HG02970 (cell line): ENCODE data around the gene NFIA.

Source experiments
- ATAC-seq: cut with Tn5 transposase; IDR thresholded peaks from one replicate; pipeline ENCODE4 v1.9.1; 2021; ENCODE audit warnings: mild to moderate bottlenecking, moderate library complexity, moderate number of reproducible peaks; ENCODE audit not compliant: unreplicated experiment, low FRiP score

Gene NFIA

DNA sequence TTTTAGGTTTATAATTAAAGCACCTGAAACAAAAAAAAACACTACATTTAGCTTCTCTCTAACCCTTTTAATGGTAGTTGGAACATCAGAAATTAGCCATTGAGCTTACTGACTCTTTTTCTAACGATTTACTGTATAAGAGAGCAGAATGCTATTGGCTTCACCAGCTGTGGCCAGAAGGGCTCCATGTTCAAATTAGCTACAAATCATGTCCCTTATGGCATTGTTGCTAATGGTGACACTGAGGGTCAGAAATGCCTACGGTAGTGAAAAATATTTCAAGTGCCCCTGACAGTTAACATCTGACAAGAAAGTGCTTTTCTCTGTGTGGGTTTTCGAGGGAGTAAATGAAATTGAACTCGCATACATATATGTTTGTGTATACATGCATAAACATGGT, 232.7 kb downstream of the NFIA start:
- no peak for ATAC-seq

DNA sequence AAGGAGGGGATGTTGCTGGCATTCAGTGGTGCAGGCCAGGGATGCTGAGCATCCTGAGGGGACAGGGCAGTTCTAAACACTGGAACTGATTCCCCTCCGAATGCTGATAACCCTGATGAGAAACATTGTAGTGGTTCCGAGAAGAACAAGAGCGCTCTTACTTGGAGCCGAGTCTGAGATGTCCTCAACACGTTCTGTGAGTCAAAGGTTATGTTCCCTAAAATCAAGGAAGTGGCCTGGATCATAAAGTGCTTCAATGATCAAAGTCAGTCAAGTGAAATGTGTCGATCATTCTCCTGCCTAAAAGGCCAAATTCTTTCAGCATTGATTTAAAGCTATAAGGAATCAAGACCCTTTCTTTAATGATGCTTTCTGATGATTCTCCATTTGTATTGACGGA, 234.1 kb downstream of the NFIA start:
- no peak for ATAC-seq

DNA sequence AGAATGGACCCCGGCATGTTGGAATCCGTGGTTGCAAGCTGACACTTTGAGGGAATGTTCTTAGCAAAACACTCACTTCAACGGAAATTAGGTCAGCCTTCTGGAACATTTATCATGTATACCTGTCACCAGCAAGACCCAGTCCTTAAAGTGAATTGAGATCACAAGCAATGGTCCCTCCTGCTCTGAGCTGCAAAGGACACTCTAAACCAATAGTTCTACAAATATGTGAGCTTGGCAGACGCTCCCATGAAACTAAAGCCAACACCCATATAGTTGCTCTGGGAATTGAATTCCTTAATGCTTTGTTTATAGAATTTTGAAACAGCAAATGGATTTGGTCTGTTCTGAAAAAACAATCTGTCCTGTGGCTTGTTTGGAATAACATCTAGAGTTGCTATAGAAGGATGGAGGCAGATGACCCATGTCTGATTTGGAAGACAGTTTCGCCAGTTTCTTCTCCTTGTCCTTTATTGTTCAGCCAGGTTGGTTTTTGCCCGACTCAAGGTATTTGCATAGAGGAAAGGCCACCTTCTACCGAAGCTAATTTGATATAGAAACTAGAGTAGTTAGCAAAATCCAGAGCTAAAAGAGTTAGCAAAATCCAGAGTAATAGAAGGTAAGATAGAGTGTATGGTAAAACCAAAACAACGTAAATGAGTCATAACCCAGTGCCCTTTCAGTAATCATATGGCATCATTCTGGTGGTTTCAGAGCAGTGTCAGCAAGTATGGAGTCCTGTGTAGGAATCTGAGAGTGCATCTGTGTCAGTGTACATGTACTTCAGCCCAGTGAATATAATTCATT, 236.2 kb downstream of the NFIA start:
- peak; percentile 96 for ATAC-seq

DNA sequence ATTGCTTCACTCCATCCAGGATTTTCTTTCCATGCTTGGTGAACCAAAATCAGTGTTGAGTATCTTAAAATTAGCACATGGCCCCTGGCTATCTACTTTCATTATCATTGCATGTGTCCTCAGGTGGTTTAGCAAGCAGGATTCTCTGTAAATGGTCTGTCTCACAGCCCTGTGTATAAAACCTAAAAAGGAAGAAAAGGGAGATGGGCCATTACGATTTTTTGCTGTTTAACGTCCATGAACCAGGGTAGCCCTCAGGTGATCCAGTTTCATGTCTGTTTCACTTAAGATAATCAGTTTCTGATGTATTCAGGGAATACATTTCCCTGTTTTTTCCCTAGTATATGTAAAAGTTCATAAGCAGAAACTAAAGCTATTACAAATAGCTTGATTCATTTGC, 238.2 kb downstream of the NFIA start:
- ATAC-seq, result no peak

DNA sequence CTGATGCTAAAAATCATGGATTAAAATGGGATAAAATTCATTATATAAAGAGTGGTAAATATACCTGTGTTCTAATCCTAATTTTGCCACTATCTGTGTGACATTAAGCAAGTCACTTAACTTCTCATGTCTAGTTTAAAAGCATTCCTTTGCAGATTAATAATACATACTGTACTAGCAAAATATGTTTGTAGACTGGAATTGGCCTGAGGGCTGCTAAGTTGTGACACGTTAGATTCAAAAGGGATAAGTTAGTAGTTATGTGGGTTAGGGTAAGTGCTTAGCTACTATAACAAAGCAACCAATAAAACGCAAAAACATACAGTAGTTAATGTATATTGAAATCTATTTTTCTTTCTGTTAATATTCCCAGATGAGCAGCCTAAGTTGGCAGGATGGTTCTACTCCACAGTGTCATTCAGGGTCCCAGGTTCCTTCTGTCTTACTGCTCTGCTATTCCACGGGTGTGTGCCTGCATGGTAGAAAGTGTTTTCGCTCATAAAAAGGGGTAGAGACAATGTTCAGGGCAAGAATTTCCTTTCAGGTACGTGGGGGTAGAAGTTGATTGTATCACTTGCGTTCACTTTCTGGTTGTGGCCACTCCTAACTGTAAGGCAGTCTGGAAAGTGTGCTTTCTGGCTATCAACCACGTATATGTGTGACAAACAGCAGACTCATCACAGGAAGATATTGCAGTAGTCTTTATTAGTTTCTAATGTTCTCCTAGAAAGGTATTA, 239.8 kb downstream of the NFIA start:
- ATAC-seq, result no peak

DNA sequence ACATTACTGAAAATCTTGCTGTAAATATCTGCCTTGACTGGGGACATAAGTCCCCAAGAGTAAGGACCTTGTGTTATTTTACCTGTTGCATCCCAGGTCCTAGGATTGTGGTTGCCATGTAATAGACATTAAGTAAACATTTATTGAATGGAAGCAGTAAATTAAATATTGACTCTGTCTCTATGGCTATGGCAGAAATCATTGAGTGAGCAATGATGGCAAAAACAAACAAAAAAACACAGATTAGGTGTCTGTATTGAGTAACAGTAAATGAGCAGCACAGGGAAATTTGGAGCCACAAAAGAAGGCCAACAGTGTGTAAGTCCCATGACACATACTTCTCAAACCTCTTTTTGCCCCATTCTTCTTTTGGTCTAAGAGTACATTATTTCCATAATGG, 240.4 kb downstream of the NFIA start:
- no peak for ATAC-seq

DNA sequence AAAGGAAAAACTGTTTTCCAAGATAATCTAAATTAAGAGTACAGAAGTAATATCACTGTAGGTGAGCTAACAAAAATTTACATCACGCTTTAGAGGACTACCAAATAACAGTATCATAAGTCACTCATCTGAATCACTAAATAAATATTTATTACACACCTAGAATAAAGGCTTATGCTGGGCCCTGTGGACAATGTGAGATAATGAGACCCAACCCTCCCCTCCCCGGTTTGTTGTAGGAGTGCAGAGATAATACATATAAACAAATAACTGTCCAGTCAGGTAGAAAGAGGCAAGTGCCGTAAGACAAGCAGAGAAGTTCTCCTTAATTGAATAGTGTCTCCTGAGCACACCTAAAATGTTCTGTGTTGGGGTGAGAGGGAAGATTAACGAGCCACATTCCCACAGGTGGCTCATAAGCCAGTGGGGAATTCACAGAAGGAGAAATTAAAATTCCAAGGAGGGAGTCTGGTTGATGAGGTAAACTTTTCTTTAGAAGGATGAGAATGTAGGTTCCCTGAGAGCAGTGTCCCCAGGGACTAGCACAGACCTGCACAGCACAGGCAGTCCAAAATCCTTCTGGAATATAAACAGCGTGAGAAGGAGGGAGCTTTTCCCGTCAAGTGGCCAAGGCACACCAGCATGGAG, 241.4 kb downstream of the NFIA start:
- no peak for ATAC-seq

DNA sequence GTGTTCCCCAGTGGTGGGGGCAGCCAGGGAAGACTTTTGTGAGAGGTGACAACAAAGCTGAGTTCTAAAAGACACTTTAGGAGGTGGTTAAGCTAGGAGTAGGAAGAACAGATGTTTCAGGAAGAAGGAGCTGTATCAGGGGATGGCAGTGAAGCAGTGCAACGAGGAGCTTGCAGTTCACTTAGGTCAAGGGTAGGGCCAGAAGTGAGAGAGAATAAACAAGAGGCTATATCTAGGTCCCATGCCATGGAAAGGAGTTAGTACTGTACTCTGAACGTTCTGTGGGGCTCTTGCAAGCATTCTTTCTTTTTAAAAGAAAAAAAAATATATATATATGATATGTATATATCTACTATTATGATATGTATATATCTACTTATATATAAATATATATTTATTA, 244.4 kb downstream of the NFIA start:
- no peak for ATAC-seq

DNA sequence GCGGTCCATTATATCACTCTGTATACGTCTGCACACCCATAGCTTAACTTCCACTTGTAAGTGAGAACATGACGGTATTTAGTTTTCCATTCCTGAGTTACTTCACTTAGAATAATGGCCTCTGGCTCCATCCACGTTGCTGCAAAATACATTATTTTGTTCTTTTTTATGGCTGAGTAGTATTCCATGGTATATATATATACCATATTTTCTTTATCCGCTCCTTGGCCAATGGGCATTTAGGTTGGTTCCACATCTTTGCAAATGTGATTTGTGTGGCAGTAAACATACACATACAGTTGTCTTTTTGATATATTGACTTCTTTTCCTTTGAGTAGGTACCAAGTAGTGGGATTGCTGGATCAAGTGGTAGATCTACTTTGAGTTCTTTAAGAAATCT, 245.1 kb downstream of the NFIA start:
- ATAC-seq, result no peak

DNA sequence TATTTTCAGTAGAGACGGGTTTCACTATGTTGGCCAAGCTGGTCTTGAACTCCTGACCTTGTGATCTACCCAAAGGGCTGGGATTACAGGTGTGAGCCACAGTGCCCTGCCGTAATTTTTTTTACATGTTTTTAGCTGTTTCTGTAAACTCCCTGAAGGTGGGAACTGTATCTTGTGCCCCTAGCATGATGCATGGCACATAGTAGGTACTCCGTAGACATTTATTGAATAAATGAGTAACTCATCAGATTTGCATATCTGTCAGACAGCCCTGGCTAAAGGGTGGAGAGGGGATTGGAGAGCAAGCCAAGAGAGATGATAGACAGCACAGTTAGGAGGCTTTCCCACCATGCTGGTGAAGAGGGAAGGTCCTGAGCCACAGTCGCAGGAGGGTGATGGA, 247.2 kb downstream of the NFIA start:
- ATAC-seq, result no peak

DNA sequence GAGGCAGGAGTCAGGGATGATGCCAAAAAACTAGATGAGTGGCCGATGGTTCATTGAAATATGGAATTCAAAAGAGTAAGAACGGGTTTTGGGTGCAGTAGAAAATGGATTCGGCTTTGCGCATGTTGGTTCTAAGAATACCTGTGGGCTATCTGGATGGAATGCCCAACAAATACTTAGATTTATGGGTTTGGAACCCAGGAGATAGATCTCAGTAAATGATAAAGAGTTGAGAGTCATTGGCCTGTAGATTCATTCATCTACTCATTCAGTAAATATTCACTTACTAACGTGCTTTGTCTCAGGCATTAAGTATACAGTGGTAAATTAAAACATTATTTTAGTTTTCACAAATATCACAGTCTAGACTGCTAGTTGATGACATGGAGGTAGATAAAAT, 247.7 kb downstream of the NFIA start:
- ATAC-seq, result no peak

DNA sequence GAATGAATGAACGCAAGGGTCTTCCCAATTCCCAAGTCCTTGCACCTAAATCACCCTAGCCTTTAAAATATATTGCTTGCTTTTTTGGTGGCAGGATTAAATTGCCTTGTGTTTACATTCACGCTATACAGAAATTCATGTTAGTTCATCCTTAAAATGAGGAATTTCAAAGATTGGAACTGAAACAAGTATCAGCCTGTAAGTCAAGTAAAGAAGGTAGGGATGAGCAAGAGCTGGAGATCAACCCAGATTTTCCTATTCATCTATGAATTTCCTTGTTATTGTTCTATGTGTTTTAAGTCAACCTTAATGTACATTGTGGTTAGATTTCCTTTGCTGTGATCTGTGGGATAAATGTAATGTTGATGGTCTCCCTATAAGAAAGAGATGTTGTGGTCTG, 248.2 kb downstream of the NFIA start:
- no peak for ATAC-seq

DNA sequence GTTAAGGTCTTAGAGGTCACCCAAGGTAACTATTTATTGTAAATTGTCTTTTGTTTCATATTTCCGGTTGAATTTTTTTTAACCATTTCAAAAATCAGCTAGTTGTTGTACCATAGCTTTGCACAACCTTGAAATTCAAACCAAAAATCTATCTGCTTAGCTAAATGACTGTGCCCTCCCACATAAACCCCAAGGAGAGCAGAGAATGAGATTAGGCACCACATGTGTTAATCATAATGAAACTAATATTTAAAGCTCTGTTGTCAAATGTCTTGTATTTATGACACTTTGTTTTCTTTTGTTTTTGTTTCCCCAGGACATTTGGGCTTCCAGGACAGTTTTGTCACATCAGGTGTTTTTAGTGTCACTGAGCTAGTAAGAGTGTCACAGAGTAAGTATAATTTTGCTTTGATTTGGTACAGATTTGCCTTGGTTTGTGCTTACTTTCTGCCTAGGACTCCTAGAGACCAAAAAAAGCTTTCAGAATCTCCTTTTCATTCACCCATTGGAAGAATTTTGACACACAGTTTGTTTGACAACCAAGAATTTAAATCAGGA, 249.9 kb downstream of the NFIA start:
- ATAC-seq, result peak; percentile 97

DNA sequence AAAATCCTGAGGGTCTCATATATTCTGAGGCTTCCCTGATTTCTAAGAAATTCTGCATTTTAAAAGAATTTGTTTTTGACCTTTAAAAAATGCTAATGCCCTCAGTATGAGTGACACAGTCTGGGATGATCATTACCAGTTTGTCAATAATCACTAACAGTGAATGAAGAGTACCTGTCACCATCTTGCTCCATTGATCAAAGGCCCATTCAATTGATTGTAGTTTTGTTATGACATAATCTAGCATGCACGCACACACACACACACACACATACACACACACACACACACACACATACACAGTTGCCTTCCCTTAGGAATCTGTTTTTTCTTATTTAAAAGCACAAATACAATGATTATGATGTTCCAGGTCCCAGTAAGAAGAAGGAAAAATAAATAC, 250.4 kb downstream of the NFIA start:
- ATAC-seq, result no peak

DNA sequence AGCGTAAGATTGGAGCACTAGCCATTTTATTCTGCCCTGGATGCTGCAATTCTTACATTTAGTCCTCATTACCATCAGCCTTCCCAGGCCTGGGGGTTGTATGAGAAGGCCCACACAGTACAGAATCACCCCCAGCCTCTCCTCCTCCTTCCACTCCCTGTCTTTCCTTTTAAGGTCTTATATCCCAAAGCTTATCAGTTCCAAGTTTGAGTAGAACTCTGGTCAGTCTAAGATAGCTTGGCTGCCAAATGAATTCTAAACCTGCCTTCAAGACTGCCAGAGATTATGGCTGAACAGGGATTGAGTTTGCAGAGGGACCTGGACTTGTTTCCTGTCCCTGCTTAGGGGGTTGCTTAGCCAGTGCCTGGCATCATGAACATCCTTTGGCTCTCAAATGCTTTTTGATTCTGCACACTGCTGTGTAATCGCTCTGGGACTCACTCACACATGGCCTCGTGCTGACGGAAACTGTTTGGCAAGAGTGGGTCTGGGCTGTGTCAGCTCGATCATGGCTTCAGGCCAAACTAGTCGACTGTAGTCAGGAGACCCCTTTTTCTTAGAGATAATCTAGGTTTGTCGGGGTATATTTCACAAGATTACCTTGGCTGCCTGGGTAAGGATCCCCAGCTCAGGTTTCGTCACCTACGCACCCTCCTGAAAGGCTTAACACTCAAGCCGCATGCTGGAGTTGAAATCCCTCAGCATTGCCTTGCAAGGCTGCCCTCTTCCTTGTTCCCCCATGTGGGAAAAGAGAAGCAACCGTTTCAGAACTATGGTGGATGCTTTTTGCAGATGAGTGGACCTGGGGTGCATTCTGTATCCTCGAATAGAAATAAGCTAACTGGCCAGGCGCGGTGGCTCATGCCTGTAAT, 252.6 kb downstream of the NFIA start:
- no peak for ATAC-seq

DNA sequence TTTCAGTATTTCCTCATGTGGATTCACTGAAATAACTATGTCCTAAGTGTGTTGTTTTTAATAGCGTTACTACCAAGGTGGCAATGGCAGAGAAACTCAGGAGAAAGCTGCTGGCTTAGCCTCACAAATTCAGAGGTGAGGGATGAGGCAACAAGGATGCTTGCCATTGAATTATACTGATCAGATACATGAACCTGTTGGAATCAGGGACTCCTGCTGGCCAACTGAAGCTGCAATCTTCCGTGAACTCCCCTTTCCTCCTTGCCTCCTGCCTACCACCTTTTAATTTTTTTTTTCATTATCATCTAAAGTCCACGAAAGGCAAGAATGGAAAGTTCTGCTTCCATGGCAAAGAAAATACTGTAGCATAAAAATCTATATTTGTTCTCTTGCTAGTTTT, 254.7 kb downstream of the NFIA start:
- ATAC-seq, result no peak

DNA sequence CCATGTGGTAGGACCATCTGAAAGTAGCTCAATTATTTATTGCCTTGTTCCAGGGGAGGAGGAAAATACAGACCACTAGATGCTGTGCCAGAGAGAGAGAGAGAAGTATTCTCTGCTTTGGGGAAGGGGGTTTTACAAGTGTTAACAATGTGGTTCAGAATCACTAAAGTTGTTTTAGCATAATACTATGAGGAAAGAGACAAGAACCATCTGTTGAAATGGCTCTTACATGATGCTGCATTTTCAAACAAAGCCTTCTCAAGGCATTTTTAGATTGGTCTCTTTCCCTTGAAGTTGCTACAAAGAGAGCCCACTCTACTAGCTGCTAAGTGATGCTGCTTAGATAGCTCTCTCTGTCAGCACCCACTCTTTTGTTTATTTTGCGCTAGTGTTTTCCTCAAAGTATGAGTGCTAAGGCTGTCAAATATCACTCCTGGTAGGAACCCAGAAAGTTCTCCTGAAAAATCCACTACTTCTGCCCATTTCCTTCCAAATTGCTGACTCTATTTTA, 255.1 kb downstream of the NFIA start:
- ATAC-seq, result no peak

DNA sequence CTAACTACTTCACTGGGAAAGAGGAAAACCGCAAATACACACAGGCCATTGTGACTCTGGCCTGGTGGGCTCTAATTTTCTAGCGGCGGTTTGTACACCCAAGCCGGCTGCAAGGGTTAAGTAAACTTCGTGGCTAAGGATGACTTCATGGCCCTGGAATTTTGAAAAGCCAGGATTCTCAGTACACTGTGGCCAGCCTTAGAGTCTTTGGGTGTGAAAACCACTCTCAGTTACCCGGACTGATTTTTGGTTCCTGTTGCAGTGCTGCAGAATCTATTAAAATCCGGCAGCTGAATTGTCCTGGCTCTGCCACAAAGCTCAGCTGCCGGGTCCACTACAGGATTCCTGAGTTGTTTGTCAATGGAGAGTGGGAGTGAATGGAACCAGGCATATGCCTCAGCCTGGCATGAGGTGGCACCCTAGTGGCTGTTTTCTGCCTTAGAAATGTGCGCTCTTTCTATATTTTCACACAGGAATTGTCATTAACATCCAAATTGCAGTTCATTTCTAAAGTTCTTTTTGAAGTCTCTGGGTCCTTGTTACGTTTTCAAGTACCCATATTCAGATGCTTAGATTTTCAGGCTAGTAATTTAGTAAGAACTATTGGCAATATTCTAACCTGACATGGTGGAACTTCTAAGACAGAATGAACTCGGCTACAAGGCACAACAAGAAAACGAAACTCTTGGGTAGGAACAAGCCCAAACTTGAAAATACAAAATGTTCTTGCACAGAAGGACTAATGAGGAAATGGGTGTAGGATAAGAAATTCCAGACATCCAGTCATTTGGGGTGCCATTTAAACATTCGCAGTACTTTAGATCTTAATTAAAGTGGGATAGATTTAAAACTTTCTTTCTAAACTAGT, 255.9 kb downstream of the NFIA start:
- no peak for ATAC-seq

DNA sequence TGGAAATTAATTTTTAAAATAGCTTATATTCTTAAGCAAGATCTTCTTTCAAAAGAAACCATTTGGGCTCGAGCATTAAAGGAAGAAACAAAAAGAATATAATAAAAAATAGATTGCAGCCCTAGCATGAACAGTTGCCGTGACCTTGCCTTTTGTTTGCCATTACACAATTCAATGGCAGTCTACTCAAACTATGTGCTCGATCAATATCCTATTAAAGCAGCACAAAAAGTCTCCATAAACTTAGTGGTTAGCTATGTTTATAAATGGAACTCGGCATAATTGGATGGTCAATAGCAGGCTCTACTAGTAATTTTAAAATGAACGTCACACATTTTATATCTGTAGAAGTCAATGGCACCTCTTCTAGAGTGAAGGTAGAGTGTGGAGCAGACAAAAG, 256.5 kb downstream of the NFIA start:
- no peak for ATAC-seq
